Hepatocyte (in vitro differentiated cells): ENCODE data around the gene ZBTB22.

Experiments used
- CTCF ChIP-seq: fragments of 200-600 bp; sonication (generic); IDR thresholded peaks from 2 replicates; pipeline ENCODE4 v1.5.1; 2016; ENCODE audit warnings: antibody characterized with exemption, mild to moderate bottlenecking; ENCODE audit not compliant: poor library complexity
- EZH2 ChIP-seq: fragments of 200-600 bp; sonication (generic); IDR thresholded peaks from 2 replicates; pipeline ENCODE4 v1.6.1; 2016; ENCODE audit warnings: antibody characterized with exemption, mild to moderate bottlenecking, borderline replicate concordance

GRCh38 chr6:33314515-33314942 is 3.0 kb downstream of the ZBTB22 start:
- TF ChIP-seq CTCF (no peak), EZH2 (no peak)
